WERI-Rb-1 (cell line): Measurements from ENCODE around the gene DHCR24.

Experiments
- DNase-seq: peaks from one replicate; pipeline ENCODE4 v3.0.0-alpha.2; 2020
- H3K27ac ChIP-seq: fragments of 250-450 bp; sonication (Bioruptor Pico); 2 replicates; pipeline ENCODE4 v1.5.1; 2020; ENCODE audit warnings: mild to moderate bottlenecking, moderate library complexity
- H3K27me3 ChIP-seq: fragments of 250-450 bp; sonication (Bioruptor Pico); 2 replicates; pipeline ENCODE4 v1.5.1; 2021; ENCODE audit warnings: mild to moderate bottlenecking, low read depth, moderate library complexity; ENCODE audit not compliant: insufficient read depth, severe bottlenecking
- H3K36me3 ChIP-seq: fragments of 250-450 bp; sonication (Bioruptor Pico); 2 replicates; pipeline ENCODE4 v1.5.1; 2020; ENCODE audit warnings: mild to moderate bottlenecking, moderate library complexity
- H3K4me3 ChIP-seq: 2 replicates; pipeline ENCODE4 v1.5.1; 2011; ENCODE audit warnings: low read depth, mild to moderate bottlenecking, control low read depth, low read length
- H3K9me3 ChIP-seq: fragments of 250-450 bp; sonication (Bioruptor Pico); 2 replicates; pipeline ENCODE4 v1.5.1; 2021; ENCODE audit warnings: mild to moderate bottlenecking, moderate library complexity; ENCODE audit not compliant: severe bottlenecking
- TF ChIP-seq, protein P1 (sequence below): IDR thresholded peaks from 2 replicates; pipeline ENCODE4 v1.5.1; 2011; ENCODE audit warnings: low read depth, mild to moderate bottlenecking, control low read depth, inconsistent platforms, low read length

DHCR24 gene

DNA sequence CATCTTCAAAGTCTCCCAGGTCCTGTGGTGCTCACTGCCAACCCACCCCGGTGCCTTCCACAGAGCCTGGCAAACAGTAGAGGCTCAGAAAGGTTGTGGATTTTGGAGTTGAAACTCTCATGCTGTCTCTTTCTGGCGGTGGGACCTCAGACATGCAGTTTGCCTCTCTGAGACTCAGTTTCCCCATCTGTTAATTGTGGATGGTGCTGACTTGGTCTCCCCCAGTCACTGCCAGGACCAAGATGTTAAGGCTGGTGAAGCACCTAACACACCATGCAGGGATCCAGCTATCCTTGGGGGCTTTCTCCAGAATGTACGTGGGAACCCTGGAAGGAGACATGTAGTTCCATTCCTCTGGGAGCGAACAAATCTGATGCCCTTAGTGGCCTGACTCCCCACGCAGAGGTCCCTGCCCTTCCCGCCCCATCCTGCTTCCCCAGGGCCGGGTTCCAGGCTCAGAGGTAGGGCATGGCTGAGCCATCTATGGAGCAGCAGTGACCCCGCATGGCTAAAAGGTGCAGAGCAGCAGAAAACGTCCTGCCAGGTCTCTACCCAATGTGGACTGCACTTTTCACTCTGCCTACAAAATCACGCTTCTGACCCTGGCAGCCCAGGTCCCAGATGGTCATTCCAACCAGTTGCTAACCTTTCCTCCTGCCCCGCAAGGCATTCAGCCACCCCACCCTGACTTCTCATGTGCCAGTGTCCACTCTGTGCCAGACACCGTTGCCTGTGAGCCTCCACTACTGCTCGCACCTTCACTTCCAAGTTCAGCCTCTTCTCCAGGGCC, 76.6 kb downstream of the DHCR24 start:
- DNase-seq = peak; percentile 82
- Histone ChIP-seq H3K9me3 (no peaks in the 10 kb centered on the region), H3K27ac (no peak overlapping the region), H3K27me3 (no peaks in the 10 kb centered on the region), H3K4me3 (no peak overlapping the region), H3K36me3 (no peaks in the 10 kb centered on the region)
- TF ChIP-seq, protein P1, sequence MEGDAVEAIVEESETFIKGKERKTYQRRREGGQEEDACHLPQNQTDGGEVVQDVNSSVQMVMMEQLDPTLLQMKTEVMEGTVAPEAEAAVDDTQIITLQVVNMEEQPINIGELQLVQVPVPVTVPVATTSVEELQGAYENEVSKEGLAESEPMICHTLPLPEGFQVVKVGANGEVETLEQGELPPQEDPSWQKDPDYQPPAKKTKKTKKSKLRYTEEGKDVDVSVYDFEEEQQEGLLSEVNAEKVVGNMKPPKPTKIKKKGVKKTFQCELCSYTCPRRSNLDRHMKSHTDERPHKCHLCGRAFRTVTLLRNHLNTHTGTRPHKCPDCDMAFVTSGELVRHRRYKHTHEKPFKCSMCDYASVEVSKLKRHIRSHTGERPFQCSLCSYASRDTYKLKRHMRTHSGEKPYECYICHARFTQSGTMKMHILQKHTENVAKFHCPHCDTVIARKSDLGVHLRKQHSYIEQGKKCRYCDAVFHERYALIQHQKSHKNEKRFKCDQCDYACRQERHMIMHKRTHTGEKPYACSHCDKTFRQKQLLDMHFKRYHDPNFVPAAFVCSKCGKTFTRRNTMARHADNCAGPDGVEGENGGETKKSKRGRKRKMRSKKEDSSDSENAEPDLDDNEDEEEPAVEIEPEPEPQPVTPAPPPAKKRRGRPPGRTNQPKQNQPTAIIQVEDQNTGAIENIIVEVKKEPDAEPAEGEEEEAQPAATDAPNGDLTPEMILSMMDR = peak; percentile 96

GRCh38 chr1:54809496-54810074, 77.4 kb downstream of the DHCR24 start:
- Histone ChIP-seq H3K9me3 (no peaks in the 10 kb centered on the region), H3K36me3 (no peaks in the 10 kb centered on the region), H3K27me3 (no peaks in the 10 kb centered on the region), H3K27ac (no peak overlapping the region), H3K4me3 (no peak overlapping the region)
- DNase-seq = no peak
- TF ChIP-seq, protein P1 = no peak

GRCh38 chr1:54808443-54809207, 78.4 kb downstream of the DHCR24 start:
- H3K4me3 ChIP-seq = no peak overlapping the region
- no peaks in the 10 kb centered on the region for H3K27me3 ChIP-seq
- DNase-seq = no peak
- H3K9me3 ChIP-seq = no peaks in the 10 kb centered on the region
- H3K27ac ChIP-seq = no peak overlapping the region
- TF ChIP-seq, protein P1 = peak; percentile 42
- no peaks in the 10 kb centered on the region for H3K36me3 ChIP-seq

DNA sequence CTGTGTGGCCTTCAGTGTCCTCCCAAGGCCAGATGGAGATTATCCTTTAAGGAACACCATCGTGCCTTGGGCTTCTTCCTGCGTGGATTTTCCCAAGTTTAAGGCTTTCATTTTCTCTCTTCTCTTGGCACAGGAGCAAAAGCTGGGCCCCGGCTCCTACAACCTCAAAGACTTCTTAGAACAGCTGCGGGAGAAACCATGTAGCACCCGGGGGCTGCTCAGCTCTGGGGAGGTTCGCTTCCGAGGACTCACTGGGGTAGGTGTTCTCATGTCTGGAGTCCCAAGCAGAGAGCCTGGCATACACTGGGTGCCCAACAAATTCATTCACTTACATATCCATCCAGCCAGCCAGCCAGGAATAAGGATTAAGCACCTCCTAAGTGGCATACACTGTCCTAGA, 79.2 kb downstream of the DHCR24 start:
- no peak for DNase-seq
- H3K9me3 ChIP-seq = no peaks in the 10 kb centered on the region
- no peaks in the 10 kb centered on the region for H3K36me3 ChIP-seq
- no peak overlapping the region for H3K4me3 ChIP-seq
- no peak overlapping the region for H3K27ac ChIP-seq
- no peaks in the 10 kb centered on the region for H3K27me3 ChIP-seq
- TF ChIP-seq, protein P1 = no peak

DNA sequence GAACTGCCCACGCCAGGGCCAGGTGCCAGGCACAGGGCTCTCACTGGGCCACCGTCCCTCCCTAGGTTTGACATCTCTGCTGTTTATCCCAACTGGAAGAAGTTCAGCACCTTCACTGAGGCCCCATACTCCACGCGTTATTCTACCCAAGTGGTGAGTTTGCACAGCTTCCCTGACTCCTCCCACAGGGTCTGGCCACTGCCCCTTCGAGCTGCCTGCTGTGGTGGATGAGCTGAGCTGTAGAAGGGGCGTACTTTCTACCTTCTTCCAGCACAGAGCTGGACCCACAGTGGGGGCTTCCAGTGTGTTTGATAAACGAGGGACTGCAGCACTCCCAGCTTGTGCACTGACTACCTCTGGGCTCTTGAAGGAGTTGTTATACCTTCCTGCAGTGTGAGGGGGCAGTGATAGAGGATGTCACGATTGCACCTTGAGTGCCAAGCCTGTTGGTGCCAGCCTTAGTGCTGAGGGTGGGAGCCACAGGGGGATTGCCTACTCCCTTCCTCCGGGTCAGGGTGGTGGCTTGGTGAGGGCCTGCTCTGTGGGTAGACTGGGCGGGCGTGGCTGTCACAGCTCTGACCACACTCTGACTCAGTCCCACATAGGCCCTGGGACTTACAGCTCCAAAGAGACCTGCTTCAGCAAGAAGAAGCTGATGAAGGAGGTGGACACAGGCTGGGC, 79.9 kb downstream of the DHCR24 start:
- Histone ChIP-seq H3K9me3 (no peaks in the 10 kb centered on the region), H3K36me3 (no peaks in the 10 kb centered on the region), H3K4me3 (no peak overlapping the region), H3K27ac (no peak overlapping the region), H3K27me3 (no peaks in the 10 kb centered on the region)
- TF ChIP-seq, protein P1 = no peak
- DNase-seq = no peak
